ENCODE measurements around the gene CT55.

GRCh38 chrX:135185795-135186443 lies 14.7 kb upstream of the CT55 start:
- TF ChIP-seq CTCF (IDR thresholded peaks at IDR 0.05) (peak in 1 of 3 donors; percentile 25), POLR2A (IDR thresholded peaks at IDR 0.05) (no peak), POLR2AphosphoS5 (IDR thresholded peaks at IDR 0.05) (no peak)

Measured in breast epithelium (tissue), 3 donors.